IPS-18a (cell line): ENCODE results near the gene CXCL13.

Experiments used
- H3K27ac ChIP-seq: one replicate; pipeline ENCODE4 v1.5.1; 2013; ENCODE audit warnings: low read length
- H3K27me3 ChIP-seq: one replicate; pipeline ENCODE4 v1.6.1; 2013; ENCODE audit warnings: mild to moderate bottlenecking, low read length; ENCODE audit not compliant: control insufficient read depth, insufficient read depth
- H3K36me3 ChIP-seq: one replicate; pipeline ENCODE4 v1.6.1; 2013; ENCODE audit warnings: low read depth, low read length; ENCODE audit not compliant: control insufficient read depth
- H3K4me1 ChIP-seq: one replicate; pipeline ENCODE4 v1.6.1; 2013; ENCODE audit warnings: low read depth, low read length; ENCODE audit not compliant: control insufficient read depth
- H3K4me3 ChIP-seq: one replicate; pipeline ENCODE4 v1.5.1; 2013; ENCODE audit warnings: low read length
- H3K9ac ChIP-seq: one replicate; pipeline ENCODE4 v1.6.1; 2013; ENCODE audit warnings: mild to moderate bottlenecking, low read length, moderate library complexity
- H3K9me3 ChIP-seq: one replicate; pipeline ENCODE4 v1.6.1; 2013; ENCODE audit warnings: low read depth, low read length; ENCODE audit not compliant: control insufficient read depth

The CXCL13 gene

GRCh38 chr4:77582156-77582555 lies 23.5 kb upstream of the CXCL13 start:
- Histone ChIP-seq H3K9me3 (no peaks in the 10 kb centered on the region), H3K36me3 (no peaks in the 10 kb centered on the region), H3K4me3 (no peak overlapping the region)

GRCh38 chr4:77582711-77583110 lies 22.9 kb upstream of the CXCL13 start:
- no peaks in the 10 kb centered on the region for H3K36me3 ChIP-seq
- no peaks in the 10 kb centered on the region for H3K4me1 ChIP-seq
- no peaks in the 10 kb centered on the region for H3K9me3 ChIP-seq
- H3K27ac ChIP-seq, result no peak overlapping the region
- H3K27me3 ChIP-seq, result no peaks in the 10 kb centered on the region
- no peak overlapping the region for H3K9ac ChIP-seq
- H3K4me3 ChIP-seq, result no peak overlapping the region

More at GRCh38 chr4:77582156-77582555, 23.5 kb upstream of the CXCL13 start:
- no peak overlapping the region for H3K9ac ChIP-seq
- H3K27me3 ChIP-seq, result no peaks in the 10 kb centered on the region
- no peak overlapping the region for H3K27ac ChIP-seq
- H3K4me1 ChIP-seq, result no peaks in the 10 kb centered on the region

GRCh38 chr4:77586951-77587383 lies 18.7 kb upstream of the CXCL13 start:
- Histone ChIP-seq H3K36me3 (no peaks in the 10 kb centered on the region), H3K9ac (no peak overlapping the region), H3K4me3 (no peak overlapping the region), H3K9me3 (no peaks in the 10 kb centered on the region), H3K27ac (no peak overlapping the region), H3K27me3 (no peaks in the 10 kb centered on the region), H3K4me1 (peaks cover 4% of the 10 kb centered on the region)

- Histone ChIP-seq H3K27me3 (no peaks in the 10 kb centered on the region), H3K27ac (no peak overlapping the region), H3K9ac (no peak overlapping the region), H3K36me3 (no peaks in the 10 kb centered on the region), H3K4me3 (no peak overlapping the region), H3K4me1 (peaks cover 4% of the 10 kb centered on the region), H3K9me3 (no peaks in the 10 kb centered on the region)
These were observed 15.1 kb upstream of the CXCL13 start for GRCh38 chr4:77590482-77590881.

- H3K4me3 ChIP-seq, result no peak overlapping the region
- H3K9me3 ChIP-seq, result no peaks in the 10 kb centered on the region
- peaks cover 4% of the 10 kb centered on the region for H3K4me1 ChIP-seq
- no peaks in the 10 kb centered on the region for H3K27me3 ChIP-seq
- H3K9ac ChIP-seq, result no peak overlapping the region
- no peaks in the 10 kb centered on the region for H3K36me3 ChIP-seq
- H3K27ac ChIP-seq, result no peak overlapping the region
These were observed 14.1 kb upstream of the CXCL13 start for GRCh38 chr4:77591532-77591931.

GRCh38 chr4:77593101-77593500 lies 12.5 kb upstream of the CXCL13 start:
- no peaks in the 10 kb centered on the region for H3K9me3 ChIP-seq
- H3K36me3 ChIP-seq, result no peaks in the 10 kb centered on the region
- H3K27me3 ChIP-seq, result no peaks in the 10 kb centered on the region
- no peak overlapping the region for H3K9ac ChIP-seq
- H3K27ac ChIP-seq, result no peak overlapping the region
- H3K4me1 ChIP-seq, result peaks cover 4% of the 10 kb centered on the region
- H3K4me3 ChIP-seq, result no peak overlapping the region

DNA sequence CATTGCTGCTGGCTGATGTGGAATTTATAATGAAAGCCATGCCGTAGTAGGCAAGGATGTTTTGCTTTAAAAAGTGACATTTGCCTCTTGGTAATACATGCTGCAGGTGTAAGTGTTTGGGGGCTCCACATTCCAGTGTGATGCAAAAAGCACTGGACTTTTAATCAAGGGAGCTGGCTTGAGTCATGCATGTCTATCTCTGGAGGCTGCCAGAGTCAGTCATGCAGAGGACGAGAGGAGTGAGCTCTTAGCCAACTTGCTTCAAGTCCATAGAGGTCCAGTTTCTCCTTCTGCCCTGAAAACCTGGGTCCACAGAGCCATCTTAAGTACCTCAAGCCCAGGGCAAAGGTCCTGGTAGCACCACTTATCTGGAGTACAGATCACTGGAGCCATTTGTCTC lies 11.6 kb upstream of the CXCL13 start:
- H3K9ac ChIP-seq, result no peak overlapping the region

GRCh38 chr4:77595364-77595973 lies 10.2 kb upstream of the CXCL13 start:
- H3K4me1 ChIP-seq, result peaks cover 2% of the 10 kb centered on the region
- H3K27me3 ChIP-seq, result no peaks in the 10 kb centered on the region

More for the DNA sequence above, 11.6 kb upstream of the CXCL13 start:
- Histone ChIP-seq H3K27ac (no peak overlapping the region), H3K9me3 (no peaks in the 10 kb centered on the region), H3K4me3 (no peak overlapping the region), H3K36me3 (no peaks in the 10 kb centered on the region), H3K27me3 (no peaks in the 10 kb centered on the region), H3K4me1 (peaks cover 4% of the 10 kb centered on the region)

GRCh38 chr4:77599378-77599777 lies 6.2 kb upstream of the CXCL13 start:
- H3K4me1 ChIP-seq, result no peaks in the 10 kb centered on the region

More at GRCh38 chr4:77595364-77595973, 10.2 kb upstream of the CXCL13 start:
- Histone ChIP-seq H3K4me3 (no peak overlapping the region), H3K27ac (no peak overlapping the region), H3K9me3 (no peaks in the 10 kb centered on the region), H3K36me3 (no peaks in the 10 kb centered on the region), H3K9ac (no peak overlapping the region)

GRCh38 chr4:77600521-77601451 lies 4.8 kb upstream of the CXCL13 start:
- Histone ChIP-seq H3K36me3 (no peaks in the 10 kb centered on the region), H3K4me1 (no peaks in the 10 kb centered on the region), H3K9me3 (no peaks in the 10 kb centered on the region), H3K27ac (no peak overlapping the region), H3K4me3 (no peak overlapping the region), H3K27me3 (no peaks in the 10 kb centered on the region), H3K9ac (no peak overlapping the region)

More at GRCh38 chr4:77599378-77599777, 6.2 kb upstream of the CXCL13 start:
- no peaks in the 10 kb centered on the region for H3K27me3 ChIP-seq
- no peak overlapping the region for H3K27ac ChIP-seq
- no peak overlapping the region for H3K9ac ChIP-seq
- no peak overlapping the region for H3K4me3 ChIP-seq
- no peaks in the 10 kb centered on the region for H3K9me3 ChIP-seq
- no peaks in the 10 kb centered on the region for H3K36me3 ChIP-seq

DNA sequence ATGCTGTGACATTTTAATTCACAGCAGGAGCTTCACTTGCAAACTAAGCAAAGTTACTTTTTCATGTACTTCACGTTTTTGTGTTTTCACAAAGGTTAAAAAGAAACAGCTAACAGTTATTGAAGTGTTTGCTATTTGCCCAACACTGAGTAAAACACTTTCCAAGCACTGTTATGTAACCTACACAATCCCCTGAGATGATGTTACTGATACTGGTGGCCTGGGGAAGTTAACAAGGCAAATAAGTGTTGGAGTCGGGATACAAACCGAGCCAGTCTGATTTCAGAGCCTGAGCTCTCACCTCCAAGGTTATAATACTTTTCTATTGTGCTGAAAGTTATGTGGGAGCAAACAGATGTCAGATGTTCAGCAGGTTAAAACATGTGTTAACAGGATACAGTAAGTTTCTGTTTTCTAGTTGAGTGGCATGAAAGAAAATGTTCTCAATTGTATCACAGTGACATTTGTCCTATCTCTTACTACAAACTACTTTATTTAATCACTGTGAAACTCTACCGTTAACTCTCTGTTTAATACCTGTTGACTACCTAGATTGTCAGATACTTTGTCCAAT lies 3.9 kb upstream of the CXCL13 start:
- H3K4me3 ChIP-seq, result no peak overlapping the region
- H3K4me1 ChIP-seq, result no peaks in the 10 kb centered on the region
- no peak overlapping the region for H3K9ac ChIP-seq
- H3K27ac ChIP-seq, result no peak overlapping the region
- H3K36me3 ChIP-seq, result no peaks in the 10 kb centered on the region
- no peaks in the 10 kb centered on the region for H3K9me3 ChIP-seq
- no peaks in the 10 kb centered on the region for H3K27me3 ChIP-seq
